ENCODE measurements around the gene IL19. TPM values are rescaled to one million over a fixed set of nuclear protein-coding genes. Genes with fewer than 3 reads are reported as not detected.

The IL19 gene
- total RNA-seq, 6 experiments from 2014 or later = not detected

DNA sequence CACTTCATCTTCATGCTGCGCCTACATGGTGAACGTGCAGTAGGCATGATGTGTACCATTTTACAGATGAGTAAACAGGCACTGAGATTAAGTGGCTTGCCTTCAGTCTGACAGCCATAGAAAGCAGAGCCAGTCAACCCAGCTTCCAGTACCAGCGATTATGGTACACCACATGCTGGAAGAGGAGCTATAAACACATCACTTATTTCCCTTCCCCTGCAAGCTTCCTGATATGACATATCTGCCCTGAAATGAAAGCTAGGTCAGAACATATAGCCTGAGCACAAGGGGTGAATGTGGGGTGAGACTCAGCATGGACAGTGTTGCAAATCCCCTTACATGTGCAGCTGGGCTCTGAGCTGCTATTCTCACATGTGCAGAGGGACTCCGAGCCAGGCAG lies 61.1 kb downstream of the IL19 start:
- Mint-ChIP-seq H3K4me1 (ENCODE audit: low read depth) (peaks cover 22% of the 10 kb centered on the region), H3K27me3 (ENCODE audit: insufficient read depth) (peaks cover 5% of the 10 kb centered on the region), H3K9me3 (no peaks in the 10 kb centered on the region), H3K4me3 (no peak overlapping the region), H3K27ac (no peak overlapping the region), H3K36me3 (ENCODE audit: low read depth) (no peaks in the 10 kb centered on the region)
- DNase-seq = no peak
- TF ChIP-seq, protein P1, sequence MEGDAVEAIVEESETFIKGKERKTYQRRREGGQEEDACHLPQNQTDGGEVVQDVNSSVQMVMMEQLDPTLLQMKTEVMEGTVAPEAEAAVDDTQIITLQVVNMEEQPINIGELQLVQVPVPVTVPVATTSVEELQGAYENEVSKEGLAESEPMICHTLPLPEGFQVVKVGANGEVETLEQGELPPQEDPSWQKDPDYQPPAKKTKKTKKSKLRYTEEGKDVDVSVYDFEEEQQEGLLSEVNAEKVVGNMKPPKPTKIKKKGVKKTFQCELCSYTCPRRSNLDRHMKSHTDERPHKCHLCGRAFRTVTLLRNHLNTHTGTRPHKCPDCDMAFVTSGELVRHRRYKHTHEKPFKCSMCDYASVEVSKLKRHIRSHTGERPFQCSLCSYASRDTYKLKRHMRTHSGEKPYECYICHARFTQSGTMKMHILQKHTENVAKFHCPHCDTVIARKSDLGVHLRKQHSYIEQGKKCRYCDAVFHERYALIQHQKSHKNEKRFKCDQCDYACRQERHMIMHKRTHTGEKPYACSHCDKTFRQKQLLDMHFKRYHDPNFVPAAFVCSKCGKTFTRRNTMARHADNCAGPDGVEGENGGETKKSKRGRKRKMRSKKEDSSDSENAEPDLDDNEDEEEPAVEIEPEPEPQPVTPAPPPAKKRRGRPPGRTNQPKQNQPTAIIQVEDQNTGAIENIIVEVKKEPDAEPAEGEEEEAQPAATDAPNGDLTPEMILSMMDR (IDR thresholded peaks at IDR 0.05) = no peak

- TF ChIP-seq, protein P1 (IDR thresholded peaks at IDR 0.05) = no peak
- no peaks in the 10 kb centered on the region for H3K9me3 Mint-ChIP-seq
- no peak overlapping the region for H3K27ac Mint-ChIP-seq
- no peak overlapping the region for H3K4me3 Mint-ChIP-seq
- no peak for DNase-seq
- H3K27me3 Mint-ChIP-seq (ENCODE audit: insufficient read depth) = peaks cover 5% of the 10 kb centered on the region
- H3K36me3 Mint-ChIP-seq (ENCODE audit: low read depth) = no peaks in the 10 kb centered on the region
- peaks cover 21% of the 10 kb centered on the region for H3K4me1 Mint-ChIP-seq (ENCODE audit: low read depth)
Measured at GRCh38 chr1:206832352-206832880, 61.8 kb downstream of the IL19 start.

DNA sequence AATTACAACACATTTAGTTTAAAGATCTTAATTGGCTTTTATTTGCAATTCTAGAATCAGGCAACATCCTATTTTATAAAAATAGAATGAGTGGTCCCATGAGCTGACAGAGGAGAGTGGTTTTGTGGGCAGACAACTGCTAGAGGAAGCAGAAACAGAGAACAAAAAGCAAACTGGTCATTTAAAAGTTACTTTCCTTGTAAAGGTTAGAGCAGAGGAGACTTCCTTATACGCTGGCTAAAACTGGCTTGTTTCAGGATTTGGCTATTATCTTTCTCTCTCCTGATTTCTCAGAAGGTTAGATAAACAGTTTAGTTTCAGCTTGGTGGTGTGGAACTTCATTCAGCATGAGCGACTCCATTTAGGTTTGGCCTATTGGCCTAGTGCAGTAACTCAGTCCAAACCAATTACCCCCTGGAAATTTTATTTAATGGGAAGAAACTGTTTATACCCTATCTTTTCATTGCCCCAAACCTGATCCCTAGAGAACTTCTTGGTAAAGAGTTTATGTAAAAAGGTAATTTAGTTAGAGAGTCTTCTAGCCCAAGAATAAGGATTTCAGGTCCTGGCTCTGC lies 62.6 kb downstream of the IL19 start:
- DNase-seq = no peak
- H3K27ac Mint-ChIP-seq = no peak overlapping the region
- H3K9me3 Mint-ChIP-seq = no peaks in the 10 kb centered on the region
- peaks cover 21% of the 10 kb centered on the region for H3K4me1 Mint-ChIP-seq (ENCODE audit: low read depth)
- no peaks in the 10 kb centered on the region for H3K36me3 Mint-ChIP-seq (ENCODE audit: low read depth)
- TF ChIP-seq, protein P1 (IDR thresholded peaks at IDR 0.05) = no peak
- no peak overlapping the region for H3K4me3 Mint-ChIP-seq
- peaks cover 5% of the 10 kb centered on the region for H3K27me3 Mint-ChIP-seq (ENCODE audit: insufficient read depth)

GRCh38 chr1:206833801-206834200 lies 63.2 kb downstream of the IL19 start:
- TF ChIP-seq, protein P1 (IDR thresholded peaks at IDR 0.05) = no peak
- Mint-ChIP-seq H3K9me3 (no peaks in the 10 kb centered on the region), H3K27ac (no peak overlapping the region), H3K36me3 (ENCODE audit: low read depth) (no peaks in the 10 kb centered on the region), H3K4me1 (ENCODE audit: low read depth) (peaks cover 24% of the 10 kb centered on the region), H3K27me3 (ENCODE audit: insufficient read depth) (peaks cover 5% of the 10 kb centered on the region), H3K4me3 (no peak overlapping the region)
- no peak for DNase-seq

- Mint-ChIP-seq H3K27ac (no peak overlapping the region), H3K36me3 (ENCODE audit: low read depth) (no peaks in the 10 kb centered on the region), H3K9me3 (no peaks in the 10 kb centered on the region), H3K4me3 (no peak overlapping the region), H3K27me3 (ENCODE audit: insufficient read depth) (peaks cover 5% of the 10 kb centered on the region), H3K4me1 (ENCODE audit: low read depth) (peaks cover 28% of the 10 kb centered on the region)
- no peak for DNase-seq
- TF ChIP-seq, protein P1 (IDR thresholded peaks at IDR 0.05) = no peak
Measured at GRCh38 chr1:206834217-206834616, 63.6 kb downstream of the IL19 start.
